Lung (tissue), 12 donors: ENCODE measurements around the gene XK. TPM values are rescaled to one million over a fixed set of nuclear protein-coding genes. Genes with fewer than 3 reads are reported as not detected.
A peak's percentile ranks its signal among the peaks of the same experiment; 100 is the strongest.

Experiments used
- ATAC-seq: fragments of 200-7000 bp; cut with Tn5 transposase; one replicate; pipeline ENCODE4 v1.9.1; 2020; ENCODE audit warnings: moderate number of reproducible peaks; ENCODE audit not compliant: insufficient read depth, low FRiP score
- DNase-seq, 3 donors: peaks; one replicate each; pipeline ENCODE4 v3.0.0-alpha.2; 2013 to 2017
- H3K27ac ChIP-seq, 2 donors: one replicate each; pipeline ENCODE4 v1.5.1; 2013; ENCODE audit warnings: mild to moderate bottlenecking in 2 of 2, moderate library complexity in 2 of 2, control low read depth in 1 of 2, inconsistent platforms in 1 of 2, low read depth in 1 of 2, low read length in 1 of 2
- H3K27me3 ChIP-seq, 3 donors: one replicate each; pipeline ENCODE4 v1.5.1; 2013; ENCODE audit warnings: low read length in 2 of 3; ENCODE audit not compliant: control insufficient read depth in 3 of 3, insufficient read depth in 3 of 3
- H3K36me3 ChIP-seq, 4 donors: one replicate each; pipeline ENCODE4 v1.5.1; 2013; ENCODE audit warnings: low read length in 4 of 4, mild to moderate bottlenecking in 1 of 4, moderate library complexity in 1 of 4; ENCODE audit not compliant: control insufficient read depth in 4 of 4, insufficient read depth in 4 of 4
- H3K4me1 ChIP-seq, 5 donors: one replicate each; pipeline ENCODE4 v1.5.1; 2013; ENCODE audit warnings: low read length in 5 of 5, mild to moderate bottlenecking in 2 of 5, moderate library complexity in 1 of 5; ENCODE audit not compliant: control insufficient read depth in 5 of 5, insufficient read depth in 5 of 5
- H3K4me3 ChIP-seq: one replicate; pipeline ENCODE4 v1.5.1; 2013; ENCODE audit warnings: mild to moderate bottlenecking, control low read depth, moderate library complexity
- H3K9ac ChIP-seq, 2 donors: one replicate each; pipeline ENCODE4 v1.5.1; 2013; ENCODE audit warnings: low read length in 2 of 2, control low read depth in 1 of 2; ENCODE audit not compliant: insufficient read depth in 1 of 2
- H3K9me3 ChIP-seq, 4 donors: one replicate each; pipeline ENCODE4 v1.5.1; 2013; ENCODE audit warnings: low read length in 3 of 4, mild to moderate bottlenecking in 1 of 4, moderate library complexity in 1 of 4; ENCODE audit not compliant: control insufficient read depth in 4 of 4, insufficient read depth in 3 of 4
- WGBS, 2 donors: extraction: QIAGEN DNeasy Blood & Tissue Kit; methylation state at CpG; one replicate each; pipeline ENCODE4 v1.1.7; 2013; 5-methylcytosine and 5-hydroxymethylcytosine counted together
- polyA plus RNA-seq, 2 donors: library from polyadenylated mRNA; stranded (reverse); fragments of 200-250 nt; gene quantifications; one replicate each; pipeline ENCODE4 v1.2.1, GENCODE V29; 2013
- total RNA-seq, 2 donors: library from RNA; depleted of rRNA in 1 of 2; stranded (reverse); fragments of >200 nt in 1 of 2; gene quantifications; one replicate each; pipeline ENCODE4 v1.2.1, GENCODE V29; 2014 to 2021
- TF ChIP-seq, protein P1 (sequence below): IDR thresholded peaks from 2 replicates; pipeline ENCODE4 v1.5.1; 2012; ENCODE audit warnings: mild to moderate bottlenecking; ENCODE audit errors: control extremely low read depth, extremely low read depth
- donor health status: control.
- donor health status: control.
- donor health status: Bipolar disorder and iron deficiency.
- donor health status: healthy.
- donor health status: DM: yes; HTN: yes; CAD: no.

The XK gene
- total and polyA plus RNA-seq, 4 donors = 0.86 to 7.3 (median 2.1) TPM

DNA sequence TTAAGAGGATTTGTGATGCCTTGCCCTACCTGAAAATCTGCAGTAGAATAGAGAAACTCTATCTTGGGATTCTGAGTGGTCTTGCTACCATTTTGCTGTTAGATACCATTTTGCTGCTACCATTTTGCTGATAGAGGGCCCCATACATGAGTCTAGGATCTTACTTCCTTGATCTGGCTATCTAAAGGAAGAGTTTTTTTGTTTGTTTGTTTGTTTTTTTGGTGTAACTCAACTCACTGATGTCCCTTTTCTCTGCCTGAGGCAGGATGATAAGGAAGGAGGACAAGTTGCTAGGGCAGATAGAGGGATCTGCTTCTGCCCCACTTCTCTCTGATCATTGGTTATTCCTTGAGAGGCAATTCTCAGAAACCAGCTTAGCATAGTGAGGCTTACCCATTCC, 31.0 kb downstream of the XK start:
- Histone ChIP-seq H3K36me3 (no peaks in the 10 kb centered on the region), H3K9me3 (no peaks in the 10 kb centered on the region), H3K4me1 (no peaks in the 10 kb centered on the region), H3K4me3 (no peak overlapping the region), H3K27ac (no peak overlapping the region), H3K9ac (no peak overlapping the region), H3K27me3 (peaks cover 0 to 13% (median 3%) of the 10 kb centered on the region in 3 donors)
- TF ChIP-seq, protein P1, sequence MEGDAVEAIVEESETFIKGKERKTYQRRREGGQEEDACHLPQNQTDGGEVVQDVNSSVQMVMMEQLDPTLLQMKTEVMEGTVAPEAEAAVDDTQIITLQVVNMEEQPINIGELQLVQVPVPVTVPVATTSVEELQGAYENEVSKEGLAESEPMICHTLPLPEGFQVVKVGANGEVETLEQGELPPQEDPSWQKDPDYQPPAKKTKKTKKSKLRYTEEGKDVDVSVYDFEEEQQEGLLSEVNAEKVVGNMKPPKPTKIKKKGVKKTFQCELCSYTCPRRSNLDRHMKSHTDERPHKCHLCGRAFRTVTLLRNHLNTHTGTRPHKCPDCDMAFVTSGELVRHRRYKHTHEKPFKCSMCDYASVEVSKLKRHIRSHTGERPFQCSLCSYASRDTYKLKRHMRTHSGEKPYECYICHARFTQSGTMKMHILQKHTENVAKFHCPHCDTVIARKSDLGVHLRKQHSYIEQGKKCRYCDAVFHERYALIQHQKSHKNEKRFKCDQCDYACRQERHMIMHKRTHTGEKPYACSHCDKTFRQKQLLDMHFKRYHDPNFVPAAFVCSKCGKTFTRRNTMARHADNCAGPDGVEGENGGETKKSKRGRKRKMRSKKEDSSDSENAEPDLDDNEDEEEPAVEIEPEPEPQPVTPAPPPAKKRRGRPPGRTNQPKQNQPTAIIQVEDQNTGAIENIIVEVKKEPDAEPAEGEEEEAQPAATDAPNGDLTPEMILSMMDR = no peak
- ATAC-seq (no peak), DNase-seq (no peak)

DNA sequence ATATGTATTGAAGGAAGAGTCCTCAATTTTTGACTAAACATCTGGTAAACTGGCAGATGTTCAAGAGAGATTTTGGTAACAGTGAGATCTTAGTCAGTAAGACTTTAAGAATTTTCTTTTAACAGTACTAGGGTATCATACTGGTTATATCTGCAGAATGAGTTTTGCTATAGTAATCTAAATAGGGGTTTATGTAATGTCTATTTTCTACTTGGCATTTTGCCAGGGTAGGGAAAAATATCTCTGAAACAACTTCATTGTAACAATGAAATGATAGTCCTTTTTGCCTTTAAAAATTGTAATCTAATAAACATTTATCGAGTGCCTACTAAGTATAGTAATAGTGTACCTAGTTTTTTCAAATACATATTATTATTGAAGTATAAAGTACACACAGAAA, 32.1 kb downstream of the XK start:
- WGBS, 2 donors = 71 to 81% methylated on average over 1 of the region's 1 CpG
- Histone ChIP-seq H3K27me3 (peaks cover 0 to 13% (median 3%) of the 10 kb centered on the region in 3 donors), H3K36me3 (no peaks in the 10 kb centered on the region), H3K4me3 (no peak overlapping the region), H3K4me1 (no peaks in the 10 kb centered on the region), H3K9me3 (no peaks in the 10 kb centered on the region), H3K27ac (no peak overlapping the region), H3K9ac (no peak overlapping the region)
- TF ChIP-seq, protein P1 = no peak
- peak in 1 of 3 donors; percentile 11 for DNase-seq
- no peak for ATAC-seq

DNA sequence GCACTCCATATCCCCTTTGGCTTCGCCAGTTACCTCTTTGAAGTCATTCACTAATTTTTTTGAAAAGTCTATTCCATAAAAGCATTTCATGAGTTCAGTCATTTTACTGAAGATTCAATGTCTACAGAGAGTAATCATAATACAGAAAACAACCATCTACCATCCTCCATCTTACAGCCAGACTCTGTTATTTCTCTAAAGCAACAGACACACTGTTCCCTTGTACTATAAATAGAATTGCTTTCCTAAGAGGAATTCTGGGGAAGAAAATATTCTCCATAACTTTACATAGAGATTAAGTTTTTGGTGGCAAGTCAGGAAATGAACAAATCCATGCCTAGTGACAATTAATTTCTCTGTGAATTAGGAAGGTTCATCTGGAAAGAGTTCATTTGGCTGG, 37.0 kb downstream of the XK start:
- H3K27me3 ChIP-seq = no peaks in the 10 kb centered on the region
- peak in 1 of 3 donors; percentile 6 for DNase-seq
- H3K9me3 ChIP-seq = peaks cover 0 to 2% (median 0%) of the 10 kb centered on the region in 4 donors
- H3K4me1 ChIP-seq = no peaks in the 10 kb centered on the region
- no peak overlapping the region for H3K27ac ChIP-seq
- WGBS, 2 donors = 68 to 100% methylated on average over 1 of the region's 1 CpG
- TF ChIP-seq, protein P1 = no peak
- H3K4me3 ChIP-seq = no peak overlapping the region
- no peak for ATAC-seq
- no peaks in the 10 kb centered on the region for H3K36me3 ChIP-seq
- H3K9ac ChIP-seq = no peak overlapping the region

DNA sequence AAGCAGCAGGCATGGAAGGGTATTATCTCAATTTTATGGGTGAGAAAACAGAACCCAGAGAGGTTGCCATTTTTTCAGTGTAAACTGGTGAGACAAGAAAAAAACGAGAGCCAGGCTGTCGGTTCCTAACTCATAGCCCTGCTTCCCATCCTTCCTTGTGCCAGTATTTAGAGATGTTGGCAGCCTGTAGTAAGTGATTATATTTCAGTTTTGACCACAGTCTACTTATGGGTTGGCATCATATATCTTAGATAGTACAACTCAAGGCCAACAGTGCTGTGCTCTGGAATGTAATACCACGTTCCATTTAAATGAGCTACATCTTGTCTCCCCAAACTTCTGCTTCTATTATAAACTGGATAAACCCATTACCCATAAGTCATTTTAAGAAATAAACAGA, 40.8 kb downstream of the XK start:
- no peaks in the 10 kb centered on the region for H3K27me3 ChIP-seq
- peaks cover 0 to 2% (median 0%) of the 10 kb centered on the region in 4 donors for H3K9me3 ChIP-seq
- H3K36me3 ChIP-seq = no peaks in the 10 kb centered on the region
- H3K9ac ChIP-seq = no peak overlapping the region
- no peaks in the 10 kb centered on the region for H3K4me1 ChIP-seq
- no peak overlapping the region for H3K27ac ChIP-seq
- no peak overlapping the region for H3K4me3 ChIP-seq
- DNase-seq (no peak), ATAC-seq (no peak)
- TF ChIP-seq, protein P1 = no peak
- 83 to 90% methylated on average over 3 of the region's 3 CpGs for WGBS, 2 donors
